ENCODE results near the gene GLIS1. TPM values are rescaled to one million over a fixed set of nuclear protein-coding genes. Genes with fewer than 3 reads are reported as not detected.

The GLIS1 gene
- total RNA-seq, 1 donor from 2014 or later, result not detected

GRCh38 chr1:53527368-53527767 is 211.6 kb downstream of the GLIS1 start:
- DNase-seq (ENCODE audit: low spot score in 2 of 2), result no peak

GRCh38 chr1:53526451-53527101 is 212.4 kb downstream of the GLIS1 start:
- intact Hi-C loops (cut with DNase I), result no loop called here
- H3K9me3 ChIP-seq, result no peaks in the 10 kb centered on the region
- peaks cover 4 to 9% of the 10 kb centered on the region in 2 donors for H3K4me1 ChIP-seq
- no peak overlapping the region for H3K27ac ChIP-seq
- H3K36me3 ChIP-seq, result no peaks in the 10 kb centered on the region
- no peaks in the 10 kb centered on the region for H3K27me3 ChIP-seq
- no peak for TF ChIP-seq CTCF (IDR thresholded peaks at IDR 0.05)
- DNase-seq (ENCODE audit: low spot score in 2 of 2), result peak in 1 of 2 donors; percentile 79
- H3K4me3 ChIP-seq, result peak overlapping the region in 1 of 2 donors; percentile 5

More at GRCh38 chr1:53527368-53527767, 211.6 kb downstream of the GLIS1 start:
- TF ChIP-seq CTCF (IDR thresholded peaks at IDR 0.05), result no peak
- peaks cover 4 to 9% of the 10 kb centered on the region in 2 donors for H3K4me1 ChIP-seq
- H3K36me3 ChIP-seq, result no peaks in the 10 kb centered on the region
- intact Hi-C loops (cut with DNase I), result no loop called here
- H3K4me3 ChIP-seq, result no peak overlapping the region
- no peaks in the 10 kb centered on the region for H3K27me3 ChIP-seq
- H3K9me3 ChIP-seq, result no peaks in the 10 kb centered on the region
- H3K27ac ChIP-seq, result no peak overlapping the region

GRCh38 chr1:53525595-53525994 is 213.4 kb downstream of the GLIS1 start:
- DNase-seq (ENCODE audit: low spot score in 2 of 2), result no peak
- intact Hi-C loops (cut with DNase I), result no loop called here
- Histone ChIP-seq H3K4me1 (peaks cover 4 to 9% of the 10 kb centered on the region in 2 donors), H3K27ac (no peak overlapping the region), H3K9me3 (no peaks in the 10 kb centered on the region), H3K36me3 (no peaks in the 10 kb centered on the region), H3K27me3 (no peaks in the 10 kb centered on the region), H3K4me3 (no peak overlapping the region)
- no peak for TF ChIP-seq CTCF (IDR thresholded peaks at IDR 0.05)

GRCh38 chr1:53524428-53525375 is 214.3 kb downstream of the GLIS1 start:
- Histone ChIP-seq H3K4me3 (no peak overlapping the region), H3K27ac (no peak overlapping the region), H3K4me1 (peaks cover 4 to 12% of the 10 kb centered on the region in 2 donors), H3K27me3 (no peaks in the 10 kb centered on the region), H3K36me3 (no peaks in the 10 kb centered on the region), H3K9me3 (no peaks in the 10 kb centered on the region)
- TF ChIP-seq CTCF (IDR thresholded peaks at IDR 0.05), result no peak
- DNase-seq (ENCODE audit: low spot score in 2 of 2), result no peak
- intact Hi-C loops (cut with DNase I), result no loop called here

- H3K9me3 ChIP-seq, result no peaks in the 10 kb centered on the region
- H3K4me1 ChIP-seq, result peaks cover 3 to 16% of the 10 kb centered on the region in 2 donors
- TF ChIP-seq CTCF (IDR thresholded peaks at IDR 0.05), result no peak
- H3K4me3 ChIP-seq, result no peak overlapping the region
- no peaks in the 10 kb centered on the region for H3K36me3 ChIP-seq
- DNase-seq (ENCODE audit: low spot score in 2 of 2), result no peak
- no peaks in the 10 kb centered on the region for H3K27me3 ChIP-seq
- H3K27ac ChIP-seq, result no peak overlapping the region
- intact Hi-C loops (cut with DNase I), result no loop called here
Observed at GRCh38 chr1:53521924-53522552, 216.9 kb downstream of the GLIS1 start.
